ENCODE measurements around the gene SHANK3.

- no peak for TF ChIP-seq CTCF (IDR thresholded peaks at IDR 0.05; ENCODE audit: low read depth, low read length)
- no peak for TF ChIP-seq POLR2A (IDR thresholded peaks at IDR 0.05; ENCODE audit: extremely low read depth, insufficient read length)
- TF ChIP-seq MAX (IDR thresholded peaks at IDR 0.05; ENCODE audit: low read depth, low read length), result no peak
These were observed 1.6 kb upstream of the SHANK3 start for GRCh38 chr22:50670914-50671538.

All from NB4 (cell line).